ENCODE measurements around the gene CTCF. TPM values are rescaled to one million over a fixed set of nuclear protein-coding genes. Genes with fewer than 3 reads are reported as not detected.
A peak's percentile ranks its signal among the peaks of the same experiment; 100 is the strongest.

The CTCF gene
- total RNA-seq, 1 donor from 2014 or later, result 54.0 TPM

- DNase-seq, result peak; percentile 48
These were observed 27.1 kb upstream of the CTCF start for GRCh38 chr16:67535201-67535600.

GRCh38 chr16:67537270-67537635, 25.1 kb upstream of the CTCF start:
- DNase-seq, result no peak

- no peak for DNase-seq
These were observed 24.4 kb upstream of the CTCF start for GRCh38 chr16:67537636-67538591.

- no peak for DNase-seq
These were observed 23.6 kb upstream of the CTCF start for GRCh38 chr16:67538666-67539101.

- no peak for DNase-seq
These were observed 23.1 kb upstream of the CTCF start for GRCh38 chr16:67539271-67539670.

- no peak for DNase-seq
These were observed 22.4 kb upstream of the CTCF start for GRCh38 chr16:67539691-67540635.

GRCh38 chr16:67540756-67541155, 21.6 kb upstream of the CTCF start:
- no peak for DNase-seq

GRCh38 chr16:67541391-67542263, 20.7 kb upstream of the CTCF start:
- DNase-seq, result no peak

GRCh38 chr16:67542464-67542863, 19.9 kb upstream of the CTCF start:
- no peak for DNase-seq

- DNase-seq, result no peak
These were observed 19.3 kb upstream of the CTCF start for GRCh38 chr16:67543036-67543435.

GRCh38 chr16:67543582-67543981, 18.7 kb upstream of the CTCF start:
- no peak for DNase-seq

GRCh38 chr16:67544329-67544841, 17.9 kb upstream of the CTCF start:
- DNase-seq, result no peak

- DNase-seq, result no peak
These were observed 17.3 kb upstream of the CTCF start for GRCh38 chr16:67544844-67545664.

GRCh38 chr16:67545665-67546024, 16.7 kb upstream of the CTCF start:
- DNase-seq, result no peak

- no peak for DNase-seq
These were observed 16.2 kb upstream of the CTCF start for GRCh38 chr16:67546091-67546501.

- no peak for DNase-seq
These were observed 15.4 kb upstream of the CTCF start for GRCh38 chr16:67546761-67547422.

GRCh38 chr16:67547423-67548264, 14.7 kb upstream of the CTCF start:
- DNase-seq, result no peak

GRCh38 chr16:67548265-67549126, 13.8 kb upstream of the CTCF start:
- DNase-seq, result no peak
